GM12892 (cell line): ENCODE results near the gene TAF3.

Source experiments
- POLR2A ChIP-seq: IDR thresholded peaks from 2 replicates; pipeline ENCODE4 v1.6.1; 2011; ENCODE audit warnings: low read depth, low read length, control low read depth
- POLR2AphosphoS5 ChIP-seq: IDR thresholded peaks from 2 replicates; pipeline ENCODE4 v1.6.1; 2011; ENCODE audit warnings: low read depth, low read length, control low read depth
- TAF1 ChIP-seq: IDR thresholded peaks from 2 replicates; pipeline ENCODE4 v1.6.1; 2011; ENCODE audit warnings: low read depth, mild to moderate bottlenecking, control low read depth, low read length, borderline replicate concordance

GRCh38 chr10:8051109-8051821 is 233.0 kb downstream of the TAF3 start:
- TF ChIP-seq POLR2AphosphoS5 (no peak), TAF1 (no peak), POLR2A (no peak)
